HUES48 (cell line): Measurements from ENCODE around the gene GADD45GIP1.

ENCODE experiments used
- H3K27ac ChIP-seq: one replicate; pipeline ENCODE4 v1.7.0; 2013; ENCODE audit warnings: low read depth, low read length, inconsistent platforms
- H3K27me3 ChIP-seq: 2 replicates; pipeline ENCODE4 v1.6.1; 2013; ENCODE audit warnings: mild to moderate bottlenecking, low read length; ENCODE audit not compliant: control insufficient read depth, insufficient read depth
- H3K36me3 ChIP-seq: 2 replicates; pipeline ENCODE4 v1.6.1; 2013; ENCODE audit warnings: low read length; ENCODE audit not compliant: control insufficient read depth, insufficient read depth
- H3K4me1 ChIP-seq: 2 replicates; pipeline ENCODE4 v1.6.1; 2013; ENCODE audit warnings: mild to moderate bottlenecking, low read length; ENCODE audit not compliant: control insufficient read depth, insufficient read depth
- H3K4me3 ChIP-seq: 2 replicates; pipeline ENCODE4 v1.5.1; 2013; ENCODE audit warnings: mild to moderate bottlenecking, low read depth, low read length
- H3K9ac ChIP-seq: 2 replicates; pipeline ENCODE4 v1.6.1; 2013; ENCODE audit warnings: mild to moderate bottlenecking, low read depth, low read length, moderate library complexity
- H3K9me3 ChIP-seq: 2 replicates; pipeline ENCODE4 v1.6.1; 2013; ENCODE audit warnings: low read length; ENCODE audit not compliant: control insufficient read depth, insufficient read depth

Gene GADD45GIP1

DNA sequence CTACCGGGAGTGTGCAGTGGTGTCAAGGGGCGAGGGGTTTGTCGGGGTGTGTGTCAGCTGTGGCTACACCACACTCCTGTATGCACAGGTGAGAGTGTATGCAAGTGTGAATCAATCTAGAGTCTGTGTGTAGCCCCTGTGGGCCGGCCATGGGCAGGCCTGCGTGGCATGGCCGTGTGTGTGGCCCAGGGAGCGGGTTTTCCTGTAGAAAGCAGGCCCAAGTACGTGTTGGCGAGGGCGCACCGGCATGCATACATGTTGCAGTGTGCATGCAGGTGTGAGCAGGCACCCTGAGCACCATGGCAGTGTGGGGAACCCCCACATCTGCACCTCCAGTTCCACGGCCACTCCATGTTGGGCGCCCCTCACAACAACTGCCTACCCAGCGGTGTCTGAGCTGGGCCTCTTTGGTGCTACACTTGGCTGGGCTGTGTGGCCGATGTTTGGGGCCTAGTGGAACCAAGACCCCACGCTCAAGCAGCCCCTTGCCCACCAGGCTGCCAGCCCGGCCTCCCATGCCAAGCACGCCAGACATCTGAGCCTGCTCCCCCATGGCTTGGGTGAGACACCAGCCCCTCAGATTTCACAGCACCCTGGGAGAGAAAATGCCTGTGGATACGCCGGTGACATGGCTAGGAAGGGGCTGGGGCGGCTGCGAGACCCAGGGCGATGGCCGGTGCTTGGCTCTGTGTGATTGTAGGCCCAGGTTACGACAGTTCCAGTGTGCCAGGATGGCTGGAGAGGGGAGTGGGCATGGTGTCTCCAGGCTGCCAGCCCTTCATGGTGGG, 40.4 kb upstream of the GADD45GIP1 start:
- Histone ChIP-seq H3K36me3 (no peaks in the 10 kb centered on the region), H3K27me3 (peaks cover 86% of the 10 kb centered on the region), H3K9ac (no peak overlapping the region), H3K9me3 (no peaks in the 10 kb centered on the region), H3K27ac (no peak overlapping the region), H3K4me1 (no peaks in the 10 kb centered on the region; the same call in 1 of the 2 replicates), H3K4me3 (no peak overlapping the region)

DNA sequence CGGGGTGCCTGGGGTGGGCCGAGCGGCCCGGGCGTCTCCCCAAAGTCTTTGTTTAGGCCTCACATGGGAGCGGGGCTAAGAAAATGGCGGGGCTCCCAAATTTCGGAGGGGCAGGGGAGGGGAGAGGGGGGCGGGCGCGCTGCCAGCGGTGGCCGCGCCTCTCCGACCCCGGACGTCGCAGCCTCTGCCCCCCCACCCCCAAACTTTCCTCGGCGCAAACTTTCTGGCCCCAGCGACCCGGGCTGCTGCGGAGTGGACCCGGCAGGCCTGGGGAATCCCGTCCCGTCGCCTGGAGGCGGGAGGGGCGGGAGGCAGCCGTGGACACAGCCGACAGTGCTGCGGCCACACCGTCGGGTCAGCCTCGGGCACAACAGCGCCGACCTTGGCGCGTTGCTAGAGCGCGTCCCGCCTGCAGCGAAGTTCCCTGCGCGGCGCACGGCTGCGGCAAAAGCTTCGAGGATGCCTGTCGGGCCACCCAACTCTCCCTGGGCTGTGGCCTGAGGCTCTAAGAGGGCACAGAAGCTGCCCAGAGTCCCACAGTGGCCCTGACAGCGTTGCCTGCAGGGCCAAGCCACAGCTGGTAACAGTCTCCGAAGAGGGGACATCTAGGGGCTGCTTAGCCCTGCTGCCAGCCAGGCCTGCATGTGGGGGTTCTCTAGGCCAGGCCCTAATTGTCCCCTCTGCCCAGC, 39.5 kb upstream of the GADD45GIP1 start:
- Histone ChIP-seq H3K27ac (no peak overlapping the region), H3K27me3 (peaks cover 85% of the 10 kb centered on the region), H3K36me3 (no peaks in the 10 kb centered on the region), H3K4me3 (peak overlapping the region; percentile 37), H3K9me3 (no peaks in the 10 kb centered on the region), H3K4me1 (no peaks in the 10 kb centered on the region; the same call in 1 of the 2 replicates), H3K9ac (no peak overlapping the region)

DNA sequence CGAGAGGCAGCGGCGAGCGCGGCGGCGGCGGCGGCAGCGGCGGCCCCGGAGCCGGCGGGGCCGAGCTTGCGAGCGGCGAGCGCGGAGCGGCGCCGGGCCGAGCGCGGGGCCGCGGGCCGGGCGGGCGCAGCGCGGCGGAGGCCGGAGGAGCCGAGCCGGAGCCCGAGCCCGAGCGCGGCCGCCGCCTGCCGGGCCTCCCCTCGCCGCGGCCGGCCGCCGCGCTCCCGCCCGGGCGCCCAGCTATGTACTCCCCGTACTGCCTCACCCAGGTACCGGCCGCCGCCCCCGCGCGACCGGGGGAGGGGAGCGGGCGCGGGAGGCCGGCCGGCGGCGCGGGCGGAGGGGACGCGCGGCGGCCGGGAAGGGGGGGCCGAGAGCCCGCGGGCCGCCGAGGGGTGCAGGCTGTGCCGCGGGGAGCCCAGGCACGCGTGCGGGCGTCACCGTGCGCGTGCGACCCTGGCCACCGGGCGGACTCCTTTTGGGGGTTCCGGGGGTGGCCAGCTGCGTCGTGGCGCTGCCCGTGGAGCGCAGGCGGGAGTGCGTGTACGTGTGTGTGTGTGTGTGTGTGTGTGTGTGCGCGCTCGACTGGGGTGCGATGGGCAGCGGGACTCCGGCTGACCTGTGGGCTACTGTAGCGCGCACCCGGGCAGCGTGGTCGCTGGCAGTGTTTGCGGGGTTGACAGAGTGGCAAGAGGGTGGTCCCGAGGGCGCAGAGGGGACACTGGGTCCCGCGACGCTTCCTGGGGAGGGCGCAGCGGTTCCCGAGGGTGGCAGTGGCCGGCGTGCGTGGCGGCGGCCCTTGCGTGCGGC, 38.8 kb upstream of the GADD45GIP1 start:
- Histone ChIP-seq H3K4me3 (peak overlapping the region; percentile 37), H3K9ac (no peak overlapping the region)

DNA sequence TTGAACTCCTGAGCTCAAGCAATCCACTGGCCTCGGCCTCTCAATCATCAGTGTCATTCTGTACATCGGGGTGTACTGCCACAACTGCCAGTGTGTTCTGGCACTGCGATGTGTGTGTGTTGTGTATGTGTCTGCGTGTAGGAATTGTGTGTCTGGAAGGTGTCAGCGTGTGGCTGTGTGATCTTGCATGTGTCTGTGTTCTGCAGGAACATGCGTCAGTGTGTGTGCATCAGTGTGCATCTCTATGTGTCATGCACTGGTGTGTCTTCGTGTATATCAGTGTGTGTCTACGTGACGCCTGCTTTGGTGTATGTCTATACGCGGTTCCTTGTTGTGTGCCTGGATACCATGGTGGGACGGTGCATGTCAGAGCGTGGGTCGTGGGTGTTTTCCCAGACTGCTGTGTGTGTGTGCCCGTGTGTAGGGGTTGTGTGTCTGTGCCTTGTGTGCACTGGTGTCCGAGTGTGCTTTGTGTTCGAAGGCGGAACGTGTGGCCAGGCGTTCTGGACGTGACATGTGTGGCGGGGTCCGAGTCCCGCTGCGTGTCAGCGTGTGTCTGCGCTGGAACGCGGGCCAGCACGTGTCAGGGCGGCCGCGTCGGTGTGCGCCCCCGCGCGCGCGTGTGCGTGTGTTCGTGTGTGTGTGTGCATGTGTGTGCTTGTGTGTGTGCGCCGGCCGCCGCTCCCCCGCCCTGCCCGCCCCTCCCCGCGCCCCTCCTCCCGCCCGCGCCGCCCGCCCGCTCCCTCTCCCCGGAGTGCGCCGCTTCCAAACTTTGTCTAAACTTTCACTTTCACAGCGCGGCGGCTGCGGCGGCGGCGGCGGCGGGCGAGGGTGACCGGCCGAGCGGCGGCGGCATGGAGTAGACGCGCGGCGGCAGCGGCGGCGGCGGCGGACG, 37.9 kb upstream of the GADD45GIP1 start, which contains the start of gene NFIX:
TSS of gene NFIX (plus strand) at position 775 of the 895 bp plus-strand sequence. CDS start 363 bp downstream, outside the sequence.
- Histone ChIP-seq H3K4me3 (peak within 1 kb of the TSS; percentile 45), H3K27ac (no peak within 1 kb of the TSS), H3K9me3 (no peaks in the 10 kb centered on the region), H3K27me3 (peaks cover 84% of the 10 kb centered on the region), H3K9ac (no peak within 1 kb of the TSS), H3K36me3 (no peaks in the 10 kb centered on the region), H3K4me1 (no peaks in the 10 kb centered on the region; the same call in 1 of the 2 replicates)

More for the DNA sequence above, 38.8 kb upstream of the GADD45GIP1 start:
- Histone ChIP-seq H3K9me3 (no peaks in the 10 kb centered on the region), H3K36me3 (no peaks in the 10 kb centered on the region), H3K27me3 (peaks cover 85% of the 10 kb centered on the region), H3K27ac (no peak overlapping the region), H3K4me1 (no peaks in the 10 kb centered on the region; the same call in 1 of the 2 replicates)

DNA sequence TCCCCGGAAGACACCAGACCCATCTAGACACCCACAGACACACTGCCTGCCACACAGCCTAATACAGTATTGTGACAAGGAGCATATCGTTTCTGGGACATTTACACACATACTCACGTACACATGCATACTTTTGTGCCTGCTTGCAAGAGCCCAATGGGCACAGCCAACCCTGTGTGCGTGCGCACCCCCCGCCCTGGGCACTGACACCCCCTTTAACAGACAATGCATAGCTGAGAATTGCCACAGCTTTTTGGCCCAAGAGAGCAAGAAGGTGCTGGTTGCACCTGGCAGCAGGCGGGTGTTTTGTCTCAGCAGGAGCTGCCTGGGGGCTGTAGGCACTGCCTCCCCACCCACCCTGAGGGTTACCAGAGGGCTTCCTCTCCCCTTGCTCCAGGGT, 36.5 kb upstream of the GADD45GIP1 start:
- Histone ChIP-seq H3K4me3 (no peak overlapping the region), H3K36me3 (no peaks in the 10 kb centered on the region), H3K27ac (no peak overlapping the region), H3K9me3 (no peaks in the 10 kb centered on the region), H3K4me1 (no peaks in the 10 kb centered on the region; the same call in 1 of the 2 replicates), H3K9ac (no peak overlapping the region), H3K27me3 (peaks cover 81% of the 10 kb centered on the region)

DNA sequence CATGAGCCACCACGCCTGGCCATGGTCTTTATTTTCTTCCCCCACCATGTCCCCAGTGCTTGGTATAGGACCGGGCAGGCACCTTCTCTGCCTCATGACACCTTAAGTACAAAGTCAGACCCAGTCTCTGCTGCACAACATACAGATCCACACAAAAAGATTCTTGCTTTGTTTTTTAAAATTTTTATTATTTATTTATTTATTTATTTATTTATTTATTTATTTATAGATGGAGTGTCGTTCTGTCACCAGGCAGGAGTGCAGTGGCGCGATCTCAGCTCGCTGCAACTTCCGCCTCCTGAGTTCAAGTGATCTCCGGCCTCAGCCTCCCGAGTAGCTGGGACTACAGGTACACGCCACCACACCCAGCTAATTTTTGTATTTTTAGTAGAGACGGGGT, 35.7 kb upstream of the GADD45GIP1 start:
- Histone ChIP-seq H3K27ac (no peak overlapping the region), H3K4me3 (no peak overlapping the region), H3K9me3 (no peaks in the 10 kb centered on the region), H3K4me1 (no peaks in the 10 kb centered on the region; the same call in 1 of the 2 replicates), H3K36me3 (no peaks in the 10 kb centered on the region), H3K9ac (no peak overlapping the region), H3K27me3 (peaks cover 79% of the 10 kb centered on the region)

DNA sequence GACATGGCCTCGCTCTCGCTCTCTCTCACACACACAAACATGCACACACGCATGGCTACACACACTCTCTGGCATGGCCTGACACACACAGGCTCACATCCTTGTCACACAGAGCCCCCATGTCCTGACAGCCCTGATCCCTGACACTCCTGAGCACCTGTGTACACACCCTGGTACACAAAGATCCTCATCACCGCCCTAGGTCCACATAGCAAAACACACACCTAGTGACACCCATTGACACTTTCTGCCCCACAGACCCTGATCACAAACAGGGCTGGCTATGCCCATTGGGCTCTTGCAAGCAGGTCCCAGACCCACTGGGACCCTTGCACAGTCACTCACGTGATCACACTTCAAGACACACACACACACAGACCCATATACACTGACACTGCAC, 34.3 kb upstream of the GADD45GIP1 start:
- Histone ChIP-seq H3K4me3 (no peak overlapping the region), H3K9ac (no peak overlapping the region), H3K27me3 (peaks cover 77% of the 10 kb centered on the region), H3K9me3 (no peaks in the 10 kb centered on the region), H3K4me1 (no peaks in the 10 kb centered on the region; the same call in 1 of the 2 replicates), H3K27ac (no peak overlapping the region), H3K36me3 (no peaks in the 10 kb centered on the region)

DNA sequence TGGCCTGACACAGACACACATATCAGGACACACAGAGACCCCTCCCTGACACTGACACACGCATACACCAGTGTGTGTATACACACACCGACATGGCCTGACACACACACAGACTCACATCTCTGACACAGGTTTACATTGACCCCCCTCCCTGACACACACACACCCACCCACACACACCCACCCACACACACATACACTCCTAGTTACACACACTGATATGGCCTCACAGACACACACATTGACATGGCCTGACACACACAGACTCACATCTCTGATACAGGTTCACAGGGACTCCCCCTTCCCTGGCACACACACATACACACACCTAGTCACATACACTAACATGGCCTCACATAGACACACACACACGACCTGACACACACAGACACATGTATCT, 33.8 kb upstream of the GADD45GIP1 start:
- Histone ChIP-seq H3K36me3 (no peaks in the 10 kb centered on the region), H3K4me1 (no peaks in the 10 kb centered on the region; the same call in 1 of the 2 replicates), H3K9me3 (no peaks in the 10 kb centered on the region), H3K27me3 (peaks cover 74% of the 10 kb centered on the region), H3K27ac (no peak overlapping the region), H3K9ac (no peak overlapping the region), H3K4me3 (no peak overlapping the region)

DNA sequence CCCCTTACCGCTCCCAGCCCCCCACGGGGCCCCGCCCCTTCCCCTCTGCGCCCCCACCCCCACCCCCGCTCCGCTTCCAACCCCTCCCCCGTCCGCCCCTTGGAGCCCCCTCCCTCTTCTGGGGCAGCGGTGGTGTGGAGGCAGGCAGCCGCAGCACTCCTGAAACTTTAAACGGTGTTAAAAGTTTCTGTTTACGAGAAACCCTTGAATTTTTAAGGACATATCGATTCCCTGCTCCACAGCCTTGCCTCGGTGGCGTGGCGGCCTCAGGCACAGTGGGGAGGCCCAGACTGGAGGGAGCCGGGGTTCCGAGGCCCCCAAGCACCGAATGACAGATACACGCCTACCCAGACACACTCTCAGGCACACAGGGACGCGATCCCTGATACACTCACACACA, 33.4 kb upstream of the GADD45GIP1 start:
- Histone ChIP-seq H3K4me1 (no peaks in the 10 kb centered on the region; the same call in 1 of the 2 replicates), H3K27ac (no peak overlapping the region)

DNA sequence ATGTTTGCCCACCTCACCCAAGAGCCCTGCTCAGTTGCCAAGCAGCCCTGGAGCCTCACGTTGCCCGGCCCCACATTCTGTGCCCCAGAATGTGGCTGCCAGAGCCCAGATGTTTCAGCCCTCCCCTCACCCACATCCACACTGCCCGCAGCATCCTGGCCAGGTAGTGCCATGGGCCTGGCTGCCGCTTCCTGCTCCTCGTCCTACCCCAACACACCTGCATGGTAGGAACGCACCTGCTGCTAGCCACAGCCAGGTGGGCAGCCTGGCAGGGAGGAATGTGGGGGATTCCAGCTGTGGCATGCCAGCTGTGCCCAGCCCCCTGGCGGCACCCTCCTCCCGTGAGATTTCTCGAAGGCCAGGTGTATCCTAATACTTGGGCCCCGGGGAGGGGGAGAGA, 30.8 kb upstream of the GADD45GIP1 start:
- Histone ChIP-seq H3K4me1 (no peaks in the 10 kb centered on the region; the same call in 1 of the 2 replicates), H3K36me3 (no peaks in the 10 kb centered on the region), H3K27ac (no peak overlapping the region), H3K9me3 (no peaks in the 10 kb centered on the region), H3K27me3 (peaks cover 71% of the 10 kb centered on the region), H3K4me3 (no peak overlapping the region), H3K9ac (no peak overlapping the region)

More for the DNA sequence above, 33.4 kb upstream of the GADD45GIP1 start:
- Histone ChIP-seq H3K36me3 (no peaks in the 10 kb centered on the region), H3K4me3 (no peak overlapping the region), H3K9ac (no peak overlapping the region), H3K27me3 (peaks cover 75% of the 10 kb centered on the region), H3K9me3 (no peaks in the 10 kb centered on the region)
